WTC11 (cell line): ENCODE data around the gene IL25. TPM values are rescaled to one million over a fixed set of nuclear protein-coding genes. Genes with fewer than 3 reads are reported as not detected.

ENCODE experiments used
- ATAC-seq: fragments of 200-7000 bp; cut with Tn5 transposase; 2 replicates; pipeline ENCODE4 v1.10.0; 2021; ENCODE audit warnings: mild to moderate bottlenecking, moderate library complexity
- CTCF ChIA-PET: fragments of 300-600 bp; sonication (Branson Sonifier 250); formaldehyde crosslinking; loops from one replicate; lab custom pipeline; 2021; ENCODE audit warnings: antibody characterized with exemption; lab: Charles Lee
- POLR2A ChIA-PET: fragments of 350-600 bp; sonication (Branson Sonifier 250); formaldehyde crosslinking; loops from one replicate; lab custom pipeline; 2021; ENCODE audit warnings: antibody characterized with exemption; lab: Charles Lee
- DNase-seq: peaks from one replicate; pipeline ENCODE4 v3.0.0; 2021; ENCODE audit warnings: low spot score
- H3K27ac Mint-ChIP-seq: 2 replicates; pipeline ENCODE4 v1.8.0; 2021; ENCODE audit warnings: mixed read lengths
- H3K27me3 Mint-ChIP-seq: 2 replicates; pipeline ENCODE4 v1.8.0; 2021; ENCODE audit warnings: low read depth, mild to moderate bottlenecking, moderate library complexity, mixed read lengths
- H3K36me3 Mint-ChIP-seq: 2 replicates; pipeline ENCODE4 v1.8.0; 2021; ENCODE audit warnings: mixed read lengths
- H3K4me1 Mint-ChIP-seq: 2 replicates; pipeline ENCODE4 v1.8.0; 2022; ENCODE audit warnings: mixed read lengths
- H3K4me3 Mint-ChIP-seq: 2 replicates; pipeline ENCODE4 v1.8.0; 2021; ENCODE audit warnings: mild to moderate bottlenecking, moderate library complexity, mixed read lengths
- H3K9me3 Mint-ChIP-seq: 2 replicates; pipeline ENCODE4 v1.8.0; 2021; ENCODE audit warnings: mixed read lengths
- CBFB ChIP-seq: sonication (generic); formaldehyde crosslinking; IDR thresholded peaks from 2 replicates; pipeline ENCODE4 v1.8.1; 2022; ENCODE audit warnings: mild to moderate bottlenecking, low read depth, missing genetic modification reagents
- EMX1 ChIP-seq: fragments of 250-450 bp; sonication (Bioruptor Pico); IDR thresholded peaks from 2 replicates; pipeline ENCODE4 v1.8.0; 2021; ENCODE audit warnings: mild to moderate bottlenecking
- FOXK1 ChIP-seq: sonication (generic); formaldehyde crosslinking; IDR thresholded peaks from 2 replicates; pipeline ENCODE4 v1.8.0; 2022; ENCODE audit warnings: mild to moderate bottlenecking, moderate library complexity, missing genetic modification reagents
- IRF1 ChIP-seq: sonication (generic); formaldehyde crosslinking; IDR thresholded peaks from 2 replicates; pipeline ENCODE4 v1.8.0; 2023; ENCODE audit warnings: missing genetic modification reagents
- KAT7 ChIP-seq: sonication (generic); formaldehyde crosslinking; IDR thresholded peaks from 2 replicates; pipeline ENCODE4 v1.8.1; 2023; ENCODE audit warnings: missing genetic modification reagents, mild to moderate bottlenecking, borderline replicate concordance
- MAX ChIP-seq: sonication (generic); formaldehyde crosslinking; IDR thresholded peaks from 2 replicates; pipeline ENCODE4 v1.8.0; 2022; ENCODE audit warnings: mild to moderate bottlenecking, missing genetic modification reagents
- NFE2L1 ChIP-seq: sonication (generic); formaldehyde crosslinking; IDR thresholded peaks from 2 replicates; pipeline ENCODE4 v1.8.1; 2023; ENCODE audit warnings: missing genetic modification reagents
- NR3C1 ChIP-seq: sonication (generic); formaldehyde crosslinking; conservative IDR thresholded peaks from 2 replicates; pipeline ENCODE4 v1.8.1; 2023; ENCODE audit warnings: low read depth, mild to moderate bottlenecking, missing genetic modification reagents
- PREB ChIP-seq: sonication (generic); formaldehyde crosslinking; IDR thresholded peaks from 2 replicates; pipeline ENCODE4 v1.8.1; 2022; ENCODE audit warnings: mild to moderate bottlenecking, missing genetic modification reagents, moderate library complexity, borderline replicate concordance
- RELA ChIP-seq: sonication (generic); formaldehyde crosslinking; IDR thresholded peaks from 2 replicates; pipeline ENCODE4 v1.8.1; 2022; ENCODE audit warnings: missing genetic modification reagents, mild to moderate bottlenecking, borderline replicate concordance
- SMAD3 ChIP-seq: sonication (generic); formaldehyde crosslinking; IDR thresholded peaks from 2 replicates; pipeline ENCODE4 v1.8.0; 2022; ENCODE audit warnings: missing genetic modification reagents, mild to moderate bottlenecking, borderline replicate concordance
- STAT6 ChIP-seq: sonication (generic); formaldehyde crosslinking; conservative IDR thresholded peaks from 2 replicates; pipeline ENCODE4 v1.8.1; 2023; ENCODE audit warnings: mild to moderate bottlenecking, low read depth, missing genetic modification reagents, moderate library complexity
- ZBTB43 ChIP-seq: sonication (generic); formaldehyde crosslinking; IDR thresholded peaks from 2 replicates; pipeline ENCODE4 v1.8.1; 2023; ENCODE audit warnings: mild to moderate bottlenecking, missing genetic modification reagents
- ZNF121 ChIP-seq: sonication (generic); formaldehyde crosslinking; IDR thresholded peaks from 2 replicates; pipeline ENCODE4 v1.8.0; 2023; ENCODE audit warnings: missing genetic modification reagents
- ZNF219 ChIP-seq: sonication (generic); formaldehyde crosslinking; IDR thresholded peaks from 2 replicates; pipeline ENCODE4 v1.8.0; 2023; ENCODE audit warnings: missing genetic modification reagents, mild to moderate bottlenecking, borderline replicate concordance
- ZNF263 ChIP-seq: sonication (generic); formaldehyde crosslinking; IDR thresholded peaks from 2 replicates; pipeline ENCODE4 v1.8.1; 2022; ENCODE audit warnings: low read depth, mild to moderate bottlenecking, moderate library complexity, missing genetic modification reagents
- ZNF281 ChIP-seq: sonication (generic); formaldehyde crosslinking; IDR thresholded peaks from 2 replicates; pipeline ENCODE4 v1.8.0; 2023; ENCODE audit warnings: mild to moderate bottlenecking, missing genetic modification reagents
- ZNF396 ChIP-seq: fragments of 250-450 bp; sonication (Bioruptor Pico); IDR thresholded peaks from 2 replicates; pipeline ENCODE4 v1.8.0; 2021; ENCODE audit warnings: mild to moderate bottlenecking, moderate library complexity, borderline replicate concordance
- ZNF423 ChIP-seq: fragments of 250-450 bp; sonication (Bioruptor Pico); IDR thresholded peaks from 2 replicates; pipeline ENCODE4 v2.1.2; 2022; ENCODE audit warnings: mild to moderate bottlenecking, moderate library complexity
- ZNF425 ChIP-seq: fragments of 250-450 bp; sonication (Bioruptor Pico); conservative IDR thresholded peaks from 2 replicates; pipeline ENCODE4 v1.9.0; 2021; ENCODE audit warnings: mild to moderate bottlenecking
- ZSCAN18 ChIP-seq: fragments of 250-450 bp; sonication (Bioruptor Pico); IDR thresholded peaks from 2 replicates; pipeline ENCODE4 v2.1.2; 2022; ENCODE audit warnings: mild to moderate bottlenecking, moderate library complexity
- total RNA-seq: library from RNA; stranded (reverse); gene quantifications from 3 replicates; pipeline ENCODE4 v1.2.3, GENCODE V29; 2021

Gene IL25
- total RNA-seq, 1 experiment from 2014 or later: 0.24 TPM

- TF ChIP-seq NR3C1 (CRISPR knock-in tag) (no peak), SMAD3 (CRISPR knock-in tag) (no peak), PREB (CRISPR knock-in tag) (no peak), NFE2L1 (CRISPR knock-in tag) (no peak), CBFB (CRISPR knock-in tag) (no peak), IRF1 (CRISPR knock-in tag) (no peak), ZBTB43 (CRISPR knock-in tag) (no peak), EMX1 (CRISPR knock-in tag) (no peak), KAT7 (no peak), ZNF121 (CRISPR knock-in tag) (no peak)
- Mint-ChIP-seq H3K9me3 (no peaks in the 10 kb centered on the region), H3K36me3 (no peaks in the 10 kb centered on the region), H3K27me3 (peaks cover 15% of the 10 kb centered on the region), H3K4me1 (no peaks in the 10 kb centered on the region), H3K4me3 (no peak overlapping the region), H3K27ac (no peak overlapping the region)
- DNase-seq: no peak
- CTCF ChIA-PET: interaction anchor here (1.1 to 2.7 kb wide), 2 partner anchors 19 to 34 kb away, joined by 3 to 8 read pairs; no protein-coding TSS in a partner anchor
- POLR2A ChIA-PET: no interaction called here
- ATAC-seq: no peak
Observed at GRCh38 chr14:23414254-23414653, 41.6 kb downstream of the IL25 start.

- Mint-ChIP-seq H3K4me1 (no peaks in the 10 kb centered on the region), H3K27me3 (peaks cover 19% of the 10 kb centered on the region), H3K9me3 (no peaks in the 10 kb centered on the region), H3K4me3 (no peak overlapping the region), H3K27ac (no peak overlapping the region), H3K36me3 (no peaks in the 10 kb centered on the region)
- ChIA-PET CTCF (interaction anchor here (1.1 to 3.2 kb wide), 4 partner anchors 19 to 42 kb away, joined by 3 to 9 read pairs (median 6); no protein-coding TSS in a partner anchor), POLR2A (no interaction called here)
- ATAC-seq (no peak), DNase-seq (no peak)
- TF ChIP-seq ZNF219 (CRISPR knock-in tag) (no peak), ZNF263 (no peak), MAX (CRISPR knock-in tag) (no peak), RELA (no peak), FOXK1 (CRISPR knock-in tag) (no peak), ZSCAN18 (CRISPR knock-in tag) (no peak), ZNF423 (CRISPR knock-in tag) (no peak), ZNF281 (no peak), ZNF396 (CRISPR knock-in tag) (no peak), ZNF425 (CRISPR knock-in tag) (no peak), STAT6 (CRISPR knock-in tag) (no peak)
Observed at GRCh38 chr14:23414906-23415820, 42.6 kb downstream of the IL25 start.
